DMS53 (cell line): Measurements from ENCODE around the gene IQGAP1.
"Not testable (repeated sequence)": the region's sequence is repeated elsewhere in the genome, so short reads cannot be mapped to it uniquely, and the experiment has no call there.

Source experiments
- DNase-seq: peaks from one replicate; lab custom pipeline; 2025; lab: John Stamatoyannopoulos, UW

IQGAP1 gene

DNA sequence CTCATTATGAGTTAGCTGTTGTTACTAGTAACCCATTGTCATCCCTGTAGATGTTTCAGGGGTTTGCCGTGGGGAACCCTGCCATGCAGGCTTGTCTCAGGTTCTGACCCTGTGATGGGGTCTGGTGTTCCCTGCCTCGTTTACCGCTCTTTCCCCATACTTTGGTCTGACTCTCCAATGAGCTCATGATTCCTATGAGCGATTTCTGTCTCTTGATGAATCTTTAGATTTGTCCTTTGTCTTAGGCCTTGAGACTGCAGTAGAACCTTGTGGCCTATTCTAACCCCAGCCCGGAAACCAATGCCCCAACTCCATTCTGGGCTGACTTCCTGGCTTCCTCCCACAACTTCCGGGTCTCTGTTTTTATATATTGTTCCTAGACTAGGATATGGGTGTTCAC lies 11.3 kb upstream of the IQGAP1 start:
- no peak for DNase-seq

DNA sequence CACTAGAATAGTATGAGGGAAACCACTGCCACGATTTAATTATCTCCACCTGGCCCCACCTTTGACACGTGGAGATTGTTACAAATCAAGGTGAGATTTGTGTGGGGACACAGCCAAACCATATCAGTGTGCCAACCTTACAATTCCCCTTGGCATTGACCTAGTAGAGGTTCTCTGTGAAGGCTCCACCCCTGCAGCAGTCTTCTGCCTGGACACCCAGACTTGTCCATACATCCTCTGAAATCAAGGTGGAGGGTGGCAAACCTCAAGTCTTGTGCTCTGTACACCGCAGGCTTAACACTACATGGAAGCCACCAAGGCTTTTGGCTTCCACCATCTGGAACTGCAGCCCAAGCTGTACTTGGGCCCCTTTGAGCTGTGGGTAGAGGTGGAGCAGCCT lies 8.8 kb upstream of the IQGAP1 start:
- DNase-seq = no peak

DNA sequence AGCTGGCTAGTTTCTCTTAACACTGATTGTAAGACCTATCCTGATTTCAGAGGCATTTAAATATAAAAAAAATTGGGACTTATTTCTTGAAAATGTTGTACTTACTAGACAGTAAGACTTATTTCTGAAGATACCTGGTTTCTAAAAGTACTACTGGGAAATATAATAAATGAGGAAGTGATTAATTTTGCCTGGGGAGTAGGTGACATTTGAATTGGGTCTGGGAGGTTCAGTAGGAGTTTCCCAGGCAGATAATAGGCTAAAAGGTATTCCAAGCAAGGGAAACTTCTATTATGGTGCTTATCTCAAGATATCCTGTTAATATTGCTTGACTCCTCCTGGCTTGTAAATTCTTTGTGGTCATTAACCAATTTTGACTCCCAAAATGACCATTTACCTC lies 6.5 kb upstream of the IQGAP1 start:
- DNase-seq = no peak

DNA sequence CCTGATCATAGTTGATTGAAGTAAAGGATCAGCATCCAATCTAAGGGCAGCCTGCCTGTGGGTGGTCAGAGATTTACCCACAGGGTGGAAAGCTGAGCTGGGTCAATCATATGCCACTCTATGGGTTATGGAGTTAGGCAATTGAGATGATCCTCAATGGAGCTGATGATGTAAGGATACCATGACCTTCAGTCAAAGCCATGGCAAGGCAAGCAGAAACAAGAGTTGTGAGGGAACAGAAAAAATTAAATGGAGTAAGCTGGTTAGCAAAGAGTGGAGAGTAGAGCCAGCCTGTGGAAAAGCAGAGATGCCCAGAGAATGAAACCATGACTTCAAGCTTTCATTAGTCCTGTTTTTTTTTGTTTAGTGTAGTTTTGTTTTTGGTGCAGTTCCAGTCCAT lies 5.7 kb upstream of the IQGAP1 start:
- DNase-seq = no peak

DNA sequence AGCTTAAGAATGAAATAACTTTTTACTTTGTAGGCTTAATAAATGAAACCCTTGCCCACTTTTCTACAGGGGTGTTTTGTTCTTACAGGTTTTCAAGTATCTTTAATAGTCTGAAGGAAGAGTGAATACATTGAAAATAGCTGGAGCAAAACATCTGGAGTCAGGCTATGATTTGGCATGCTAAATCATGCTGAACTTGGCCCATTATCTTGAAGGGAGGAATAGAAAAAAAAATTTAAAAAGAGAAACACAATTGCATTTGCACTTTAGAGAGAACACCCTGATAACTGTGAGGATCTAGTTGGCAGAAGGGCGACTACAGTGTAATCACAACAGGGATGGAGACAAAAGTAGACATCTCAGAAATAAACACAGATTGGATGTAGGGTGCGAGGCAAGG lies 1.8 kb upstream of the IQGAP1 start:
- no peak for DNase-seq

DNA sequence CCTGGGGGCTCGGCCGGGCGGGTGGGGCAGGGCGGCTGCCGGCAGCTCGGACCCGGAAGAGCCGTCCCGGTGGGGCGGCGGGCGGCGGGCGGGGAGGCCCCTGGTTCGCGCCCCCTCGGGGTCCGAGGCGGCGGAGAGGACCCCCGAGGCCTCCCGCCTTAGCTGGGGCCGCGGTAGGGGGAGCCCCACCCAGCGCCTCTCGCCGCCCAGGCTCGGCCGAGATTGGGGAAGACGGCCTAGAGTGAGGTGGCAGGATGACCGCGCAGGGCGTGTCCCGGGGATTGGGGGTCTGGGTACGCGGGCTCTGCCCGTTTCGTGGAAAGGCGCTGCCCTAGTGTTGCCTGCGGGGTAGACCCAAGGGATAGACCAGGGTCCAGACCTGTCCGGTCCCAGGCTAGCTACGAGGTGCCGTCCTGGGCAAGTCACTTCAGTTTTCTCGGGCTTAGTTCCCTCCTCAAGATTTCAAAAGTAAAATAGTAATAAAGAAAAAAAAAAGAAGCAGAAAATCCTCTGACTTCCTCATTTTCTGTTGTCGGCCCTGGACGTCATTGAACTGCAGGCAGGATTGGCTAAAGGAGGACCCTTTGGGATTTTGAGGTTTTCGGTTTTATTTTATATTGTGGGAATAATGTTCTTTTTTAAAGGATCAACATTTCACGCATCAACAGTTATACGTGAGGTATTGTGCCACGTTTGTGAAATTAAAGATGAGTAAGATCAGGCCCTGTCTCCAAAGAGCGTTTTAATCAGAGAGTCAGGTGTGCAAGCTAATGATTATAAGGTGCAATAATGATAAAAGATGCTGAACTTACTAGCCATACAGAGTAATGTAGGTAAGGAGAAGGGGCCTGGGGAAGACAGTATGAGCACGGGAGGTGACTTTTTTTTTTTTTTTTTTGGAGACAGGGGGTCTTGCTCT lies 679 bp downstream of the IQGAP1 start:
- DNase-seq = peak; percentile 56

DNA sequence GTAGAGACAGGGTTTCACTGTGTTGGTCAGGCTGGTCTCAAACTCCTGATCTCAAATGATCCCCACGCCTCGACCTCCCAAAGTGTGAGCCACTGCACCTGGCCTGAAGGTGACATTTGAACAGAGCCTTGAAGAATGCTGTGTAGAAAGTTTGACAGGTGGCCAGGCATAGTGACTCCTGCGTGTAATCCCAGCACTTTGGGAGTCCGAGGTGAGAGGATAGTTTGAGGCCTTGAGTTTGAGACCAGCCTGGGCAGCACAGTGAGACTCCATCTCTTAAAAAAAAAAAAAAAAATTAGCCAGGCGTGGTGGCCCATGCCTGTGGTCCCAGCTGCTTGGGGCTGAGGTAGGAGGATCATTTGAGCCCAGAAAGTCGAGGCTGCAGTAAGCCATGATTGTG lies 1.5 kb downstream of the IQGAP1 start:
- DNase-seq = no peak

DNA sequence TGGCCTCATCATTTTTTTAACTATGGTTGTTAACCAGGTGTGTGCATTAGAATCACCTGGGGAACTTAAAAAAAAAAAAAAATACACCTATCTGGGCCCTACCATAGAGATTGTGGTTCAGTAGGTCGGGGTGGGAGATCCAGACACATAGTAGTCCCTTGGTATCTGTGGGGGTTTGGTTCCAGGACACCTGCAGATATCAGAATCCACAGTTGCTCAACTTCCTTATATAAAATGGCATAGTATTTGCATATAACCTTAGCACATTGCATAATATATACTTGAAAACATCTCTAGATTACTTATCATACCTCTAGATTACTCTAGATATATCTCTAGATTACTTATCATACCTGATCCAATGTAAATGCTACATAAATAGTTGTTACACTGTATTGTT lies 5.0 kb downstream of the IQGAP1 start:
- no peak for DNase-seq

DNA sequence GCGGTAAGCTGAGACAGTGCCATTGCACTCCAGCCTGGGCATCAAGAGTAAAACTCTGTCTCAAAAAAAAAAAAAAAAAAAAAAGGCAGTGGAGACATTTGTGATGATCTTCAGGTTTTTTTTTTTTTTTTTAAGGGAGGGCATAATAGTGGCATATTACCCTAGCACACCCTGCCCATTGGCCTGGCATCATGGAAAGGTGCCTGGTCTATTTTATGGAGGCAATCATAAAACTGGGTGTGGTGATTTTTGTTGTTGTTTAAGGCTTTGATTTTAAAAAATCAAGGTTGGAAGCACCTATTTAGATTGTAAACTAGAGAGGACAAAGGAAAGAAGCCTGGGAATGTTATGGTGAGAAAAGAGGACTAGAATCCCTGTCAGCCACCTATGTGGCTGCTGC lies 6.0 kb downstream of the IQGAP1 start:
- no peak for DNase-seq

DNA sequence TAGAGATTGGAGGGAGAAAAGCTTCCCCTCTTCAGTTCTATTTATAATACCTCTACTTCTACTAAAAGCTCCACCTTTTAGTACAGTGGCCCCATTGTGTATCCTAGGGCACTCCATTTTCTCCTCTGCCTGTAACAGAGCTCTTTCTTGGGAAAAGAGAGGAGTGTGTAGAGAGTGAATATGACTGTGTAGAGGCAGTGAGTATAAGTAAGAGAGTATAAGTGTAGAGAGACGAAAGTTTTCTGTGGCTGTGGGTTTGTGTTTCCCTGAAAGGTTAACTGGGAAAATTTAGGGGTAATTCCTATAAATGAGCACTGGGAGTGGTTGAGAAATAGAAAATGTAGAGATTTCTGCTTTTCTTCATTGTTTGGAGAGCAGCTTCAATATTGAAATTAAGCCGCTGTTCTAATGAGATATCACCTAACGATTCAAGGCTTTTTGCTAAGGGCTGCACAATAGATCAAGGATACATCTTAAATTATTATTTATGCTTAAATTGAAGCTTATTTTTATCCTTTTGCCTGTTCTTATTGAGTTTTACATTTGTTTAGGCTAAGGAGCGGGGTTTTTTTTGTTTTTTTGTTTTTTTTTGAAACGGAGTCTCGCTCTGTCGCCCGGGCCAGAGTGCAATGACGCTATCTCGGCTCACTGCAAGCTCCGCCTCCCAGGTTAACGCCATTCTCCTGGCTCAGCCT lies 6.9 kb downstream of the IQGAP1 start:
- DNase-seq = no peak

DNA sequence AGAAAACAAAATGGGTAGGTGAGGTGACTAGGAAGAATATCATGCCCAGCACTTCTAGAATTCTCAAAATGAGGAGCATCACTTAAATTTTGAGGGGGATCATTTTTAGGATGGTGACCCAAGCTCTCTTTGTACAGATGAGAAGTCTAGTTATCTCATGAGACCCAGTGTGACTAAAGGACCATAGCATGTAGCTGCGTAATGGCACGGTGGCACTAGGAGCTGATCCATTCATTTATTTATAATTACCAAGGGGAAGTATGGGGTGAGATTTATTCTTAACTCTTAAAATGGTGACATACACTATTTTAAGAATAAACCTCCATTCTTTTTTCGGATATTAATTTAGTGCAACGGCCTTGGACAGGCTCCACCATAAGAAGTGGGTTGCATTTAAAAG lies 8.3 kb downstream of the IQGAP1 start:
- no peak for DNase-seq

DNA sequence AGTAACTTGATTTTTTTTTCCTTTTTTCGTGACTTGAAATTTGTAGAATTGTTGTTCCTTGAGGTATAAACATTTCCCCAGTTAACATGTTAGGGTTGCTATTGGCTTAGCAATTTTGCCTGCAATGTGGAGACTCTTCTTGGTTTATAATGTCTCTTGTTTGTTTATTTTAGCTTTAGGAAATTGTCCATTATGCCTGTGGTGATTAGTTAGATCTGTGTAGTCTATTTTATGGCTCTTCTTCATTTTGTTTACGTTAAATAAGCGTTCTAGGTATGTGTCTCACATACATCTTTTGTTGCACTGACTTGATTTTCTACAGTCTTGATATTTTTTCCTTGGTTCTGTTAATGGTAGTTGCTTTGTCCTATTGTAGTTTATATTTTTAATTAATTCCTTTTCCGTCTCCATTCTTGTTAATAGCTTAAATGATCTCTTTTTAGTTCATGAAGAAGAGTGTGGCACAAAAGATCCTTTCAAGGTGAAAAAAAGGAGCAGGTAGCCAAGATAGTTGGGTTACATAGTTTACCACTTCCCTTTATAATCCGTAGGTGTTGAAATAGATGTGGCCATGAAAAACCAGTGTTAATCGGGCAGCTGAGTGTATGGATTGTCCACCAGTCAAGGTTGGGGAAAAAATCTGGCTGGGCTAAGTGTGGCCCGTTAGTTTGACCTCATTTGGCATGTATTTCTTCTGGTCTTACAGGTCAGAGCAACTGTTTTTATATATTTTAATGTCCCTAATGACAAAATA lies 12.1 kb downstream of the IQGAP1 start:
- peak; percentile 60 for DNase-seq

DNA sequence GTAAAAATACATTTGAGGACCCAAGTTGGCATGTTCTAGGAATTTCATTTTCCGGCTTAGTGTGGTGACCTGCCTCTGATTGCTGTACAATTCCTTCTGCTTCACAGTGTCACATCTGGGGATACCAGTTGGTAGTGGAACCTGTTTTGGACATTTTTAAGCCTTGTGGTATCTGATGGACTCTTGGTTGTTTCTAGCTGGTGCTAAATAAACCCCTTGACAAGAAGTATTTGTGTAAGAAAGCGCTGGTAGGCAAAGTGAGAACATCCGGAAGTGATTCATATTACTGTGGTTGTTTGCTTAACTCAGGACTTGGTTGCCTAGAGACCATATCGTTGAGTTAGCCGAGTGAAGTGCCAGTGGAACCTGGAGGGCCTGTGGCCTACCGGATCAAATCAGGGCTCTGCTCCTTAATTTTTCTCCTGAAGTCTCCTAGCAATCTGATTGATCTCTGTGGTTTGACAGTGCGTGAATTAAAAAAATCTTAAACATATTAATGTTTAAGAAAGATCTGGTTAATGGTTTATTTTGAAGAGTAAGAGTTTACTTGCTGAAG lies 12.8 kb downstream of the IQGAP1 start:
- DNase-seq = peak; percentile 97

DNA sequence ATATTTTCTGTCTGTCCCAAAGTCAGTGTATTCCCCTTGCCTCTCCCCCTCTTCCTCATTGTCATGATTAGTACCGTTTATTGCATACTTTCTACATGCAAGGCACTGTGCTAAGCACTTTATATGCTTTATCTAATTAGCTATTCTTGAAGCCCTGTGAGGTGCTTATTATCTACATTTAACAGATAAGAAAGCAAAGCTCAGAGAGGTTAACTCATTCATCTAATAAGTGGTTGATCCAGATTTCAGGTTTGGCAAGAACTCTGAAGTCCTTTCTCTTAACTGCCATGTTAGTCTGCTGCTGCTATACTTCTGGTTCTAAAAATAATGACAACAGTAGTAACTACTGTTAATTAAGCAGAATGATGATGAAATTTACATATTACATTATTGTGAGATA lies 13.5 kb downstream of the IQGAP1 start:
- DNase-seq = peak; percentile 66

DNA sequence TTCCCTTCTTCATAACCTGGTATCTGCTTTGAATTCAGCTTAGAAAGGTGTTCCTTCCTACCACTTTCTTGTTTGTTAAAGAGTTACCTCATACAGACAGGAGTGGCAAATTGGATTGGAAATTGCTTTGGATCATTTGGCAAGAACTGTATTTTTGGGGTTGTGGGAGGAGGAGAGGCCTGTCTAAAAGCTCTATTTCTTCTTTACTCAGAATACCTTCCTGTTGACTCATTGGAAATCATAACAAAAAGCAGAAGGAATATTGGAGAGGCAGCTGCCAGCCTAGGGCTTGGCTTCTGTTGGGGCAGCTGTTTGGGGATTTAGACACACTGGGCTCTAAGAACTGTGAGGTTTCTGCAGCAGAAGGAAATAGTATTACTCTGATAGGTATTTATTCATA lies 14.2 kb downstream of the IQGAP1 start:
- peak; percentile 76 for DNase-seq

DNA sequence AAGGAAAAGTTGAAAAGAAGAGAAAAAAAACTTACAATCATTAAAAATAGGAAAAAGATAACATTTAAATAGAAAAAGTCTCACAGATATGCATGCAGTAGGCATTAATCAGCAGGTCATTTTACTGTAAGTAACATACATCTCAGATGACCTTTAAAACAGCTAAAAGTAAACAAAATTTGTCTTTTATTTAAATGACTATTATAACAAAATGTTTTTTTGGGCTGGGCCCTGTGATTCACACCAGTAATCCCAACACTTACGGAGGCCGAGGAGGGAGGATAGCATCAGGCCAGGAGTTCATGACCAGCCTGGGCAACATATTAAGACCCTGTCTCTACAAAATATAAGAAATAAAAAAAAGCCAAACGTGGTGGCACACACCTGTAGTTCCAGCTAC lies 14.7 kb downstream of the IQGAP1 start:
- no peak for DNase-seq

DNA sequence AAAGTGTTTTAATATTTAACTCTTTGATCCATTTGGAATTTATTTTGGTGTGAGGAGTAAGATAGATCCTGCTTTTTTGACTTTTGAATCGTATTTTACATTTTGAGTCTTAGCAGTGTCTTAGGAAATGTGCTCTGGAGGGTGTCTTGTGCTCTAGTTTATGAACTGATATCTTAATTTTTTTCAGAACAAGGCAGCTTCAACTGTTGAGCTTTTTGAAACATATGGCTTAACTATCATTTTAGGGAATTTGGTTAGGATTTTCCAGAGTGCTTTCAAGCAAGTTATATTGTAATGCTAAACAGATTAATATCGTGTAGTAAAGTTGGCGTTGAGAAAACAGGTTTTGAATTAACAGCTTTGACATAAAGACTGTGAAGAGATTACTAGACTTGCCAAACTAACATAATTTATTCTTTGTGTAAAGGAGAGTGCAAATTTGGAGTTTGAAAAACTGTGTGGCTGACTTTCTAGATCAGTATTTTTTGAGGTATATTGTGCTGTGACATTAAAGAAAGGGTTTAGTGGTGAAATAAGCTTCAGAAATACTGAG lies 17.1 kb downstream of the IQGAP1 start:
- no peak for DNase-seq

DNA sequence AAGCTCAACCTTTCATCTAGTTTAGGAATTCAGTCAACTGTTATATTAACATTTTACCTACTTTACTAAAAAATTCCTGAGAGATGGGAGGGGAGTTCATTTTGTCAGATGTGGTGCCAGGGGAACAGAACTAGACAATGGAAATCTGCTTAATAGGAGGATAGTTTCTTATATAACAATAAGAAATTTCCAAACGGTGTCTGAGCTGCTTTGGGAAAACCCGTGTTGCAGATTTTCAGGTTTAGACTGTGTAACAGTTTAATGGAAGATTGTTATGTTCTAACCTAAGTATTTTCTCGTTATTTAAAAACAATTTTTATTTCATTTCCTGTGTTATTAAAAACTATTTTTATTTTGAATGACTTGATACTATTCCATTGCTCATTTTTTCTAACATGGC lies 19.3 kb downstream of the IQGAP1 start:
- DNase-seq = no peak

DNA sequence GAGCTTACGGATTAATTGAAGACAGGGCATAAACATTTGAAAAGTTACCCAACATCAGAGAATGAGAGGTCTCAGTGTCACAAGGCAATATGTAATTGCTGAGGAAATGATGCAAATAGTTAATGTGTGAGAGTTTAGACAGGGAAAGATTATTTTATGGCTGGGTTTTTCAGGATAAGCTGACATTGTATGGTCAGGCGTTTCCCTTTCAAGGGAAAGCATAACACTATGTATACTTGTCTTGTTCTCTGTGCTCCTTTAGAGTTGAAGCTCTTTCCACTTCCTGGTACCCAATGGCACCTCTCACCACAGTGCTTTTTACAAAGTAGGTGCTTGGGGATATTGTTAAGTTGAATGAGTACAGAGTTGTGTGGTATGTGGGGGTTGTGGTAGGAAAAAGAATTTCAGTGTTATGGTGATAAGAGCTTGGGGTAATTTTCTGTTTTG lies 19.9 kb downstream of the IQGAP1 start:
- no peak for DNase-seq

DNA sequence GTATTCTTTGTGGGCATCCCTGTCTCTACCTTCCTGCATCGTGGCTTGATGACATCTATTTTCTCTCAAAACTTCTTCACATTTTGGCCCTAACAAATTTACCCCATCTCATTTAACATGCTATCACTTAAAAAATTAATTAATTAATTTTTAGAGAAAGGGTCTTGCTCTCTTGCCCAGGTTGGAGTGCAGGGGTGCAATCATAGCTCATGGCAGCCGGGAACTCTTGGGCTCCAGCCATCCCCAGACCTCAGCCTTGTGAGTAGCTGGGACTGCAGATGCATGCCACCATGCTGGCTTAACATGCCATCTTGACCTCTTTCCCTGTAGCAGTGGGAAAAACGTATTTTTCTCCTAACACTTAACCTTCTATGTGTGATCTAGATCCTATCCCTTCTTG lies 20.6 kb downstream of the IQGAP1 start:
- no peak for DNase-seq

DNA sequence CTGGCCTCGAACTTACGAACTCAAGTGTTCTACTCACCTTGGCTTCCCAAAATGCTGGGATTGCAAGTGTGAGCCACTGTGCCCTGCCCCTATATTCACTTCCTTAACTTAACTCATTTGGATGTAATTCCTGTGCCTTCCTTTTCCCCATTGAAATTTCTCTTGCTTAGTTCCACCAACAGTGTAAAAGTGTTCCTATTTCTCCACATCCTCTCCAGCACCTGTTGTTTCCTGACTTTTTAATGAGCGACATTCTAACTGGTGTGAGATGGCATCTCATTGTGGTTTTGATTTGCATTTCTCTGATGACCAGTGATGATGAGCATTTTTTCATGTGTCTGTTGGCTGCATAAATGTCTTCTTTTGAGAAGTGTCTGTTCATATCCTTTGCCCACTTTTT lies 21.5 kb downstream of the IQGAP1 start:
- DNase-seq = not testable (repeated sequence)

DNA sequence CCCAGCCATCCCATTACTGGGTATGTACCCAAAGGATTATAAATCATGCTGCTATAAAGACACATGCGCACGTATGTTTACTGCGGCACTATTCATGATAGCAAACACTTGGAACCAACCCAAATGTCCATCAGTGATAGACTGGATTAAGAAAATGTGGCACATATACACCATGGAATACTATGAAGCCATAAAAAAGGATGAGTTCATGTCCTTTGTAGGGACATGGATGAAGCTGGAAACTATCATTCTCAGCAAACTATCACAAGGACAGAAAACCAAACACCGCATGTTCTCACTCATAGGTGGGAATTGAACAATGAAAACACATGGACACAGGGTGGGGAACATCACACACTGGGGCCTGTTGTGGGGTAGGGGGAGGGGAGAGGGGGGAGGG lies 22.3 kb downstream of the IQGAP1 start:
- not testable (repeated sequence) for DNase-seq
